GM12878 (cell line): ENCODE results near the gene EPB41L4A.

ENCODE experiments used
- ATF3 ChIP-seq: IDR thresholded peaks from 2 replicates; pipeline ENCODE4 v1.6.1; 2011; ENCODE audit warnings: low read depth, mild to moderate bottlenecking, low read length, moderate library complexity, borderline replicate concordance; ENCODE audit errors: extremely low read depth
- EP300 ChIP-seq, 2 experiments: fragments of 150-350 bp in 1 of 2; IDR thresholded peaks; 2 replicates each; pipeline ENCODE4 v1.6.1; 2011 to 2012; ENCODE audit warnings: low read depth in 2 of 2, low read length in 2 of 2, borderline replicate concordance in 1 of 2, improper control_type of control experiment in 1 of 2, inconsistent platforms in 1 of 2; ENCODE audit not compliant: control insufficient read depth in 1 of 2
- ESRRA ChIP-seq: IDR thresholded peaks from 2 replicates; pipeline ENCODE4 v1.6.1; 2012; ENCODE audit warnings: mild to moderate bottlenecking, low read length, improper control_type of control experiment
- NFXL1 ChIP-seq: fragments of 450-650 bp; IDR thresholded peaks from 2 replicates; pipeline ENCODE4 v1.6.1; 2017; ENCODE audit warnings: antibody characterized with exemption, mild to moderate bottlenecking, borderline replicate concordance
- SUZ12 ChIP-seq: fragments of 200-600 bp; sonication (generic); IDR thresholded peaks from one replicate; pipeline ENCODE4 v1.6.1; 2018; ENCODE audit warnings: antibody characterized with exemption, mild to moderate bottlenecking; ENCODE audit not compliant: unreplicated experiment
- TBL1XR1 ChIP-seq: IDR thresholded peaks from 2 replicates; pipeline ENCODE4 v1.6.1; 2012; ENCODE audit warnings: low read depth, low read length, improper control_type of control experiment
- TCF12 ChIP-seq: IDR thresholded peaks from 2 replicates; pipeline ENCODE4 v1.6.1; 2011; ENCODE audit warnings: low read depth, mild to moderate bottlenecking, low read length
- TCF3 ChIP-seq: IDR thresholded peaks from 2 replicates; pipeline ENCODE4 v1.6.1; 2012; ENCODE audit warnings: low read depth, mild to moderate bottlenecking, low read length, borderline replicate concordance; ENCODE audit not compliant: insufficient read depth
- USF1 ChIP-seq: IDR thresholded peaks from 2 replicates; pipeline ENCODE4 v1.6.1; 2011; ENCODE audit warnings: borderline replicate concordance, low read depth, mild to moderate bottlenecking, moderate library complexity, mixed read lengths, low read length; ENCODE audit not compliant: insufficient read depth; ENCODE audit errors: extremely low read length
- YY1 ChIP-seq: IDR thresholded peaks from 2 replicates; pipeline ENCODE4 v1.6.1; 2011; ENCODE audit warnings: low read depth, mild to moderate bottlenecking, low read length
- TF ChIP-seq, protein P1 (sequence below), 3 experiments: IDR thresholded peaks in 2 of 3; conservative IDR thresholded peaks in 1 of 3; 2 replicates each; pipeline ENCODE4 v1.5.1; 2011; ENCODE audit warnings: low read depth in 3 of 3, low read length in 3 of 3, mild to moderate bottlenecking in 3 of 3, control low read depth in 2 of 3, moderate library complexity in 2 of 3, inconsistent platforms in 1 of 3, mixed read lengths in 1 of 3; ENCODE audit not compliant: control insufficient read depth in 2 of 3, insufficient read depth in 1 of 3; ENCODE audit errors: extremely low read depth in 1 of 3
- TF ChIP-seq, protein P2 (sequence below): IDR thresholded peaks from 2 replicates; pipeline ENCODE4 v1.6.1; 2012; ENCODE audit warnings: low read depth, low read length, improper control_type of control experiment

- TF ChIP-seq NFXL1, result no peak
- no peak for TF ChIP-seq TBL1XR1
- TF ChIP-seq USF1, result no peak
- no peak for TF ChIP-seq ATF3
- TF ChIP-seq, protein P1, sequence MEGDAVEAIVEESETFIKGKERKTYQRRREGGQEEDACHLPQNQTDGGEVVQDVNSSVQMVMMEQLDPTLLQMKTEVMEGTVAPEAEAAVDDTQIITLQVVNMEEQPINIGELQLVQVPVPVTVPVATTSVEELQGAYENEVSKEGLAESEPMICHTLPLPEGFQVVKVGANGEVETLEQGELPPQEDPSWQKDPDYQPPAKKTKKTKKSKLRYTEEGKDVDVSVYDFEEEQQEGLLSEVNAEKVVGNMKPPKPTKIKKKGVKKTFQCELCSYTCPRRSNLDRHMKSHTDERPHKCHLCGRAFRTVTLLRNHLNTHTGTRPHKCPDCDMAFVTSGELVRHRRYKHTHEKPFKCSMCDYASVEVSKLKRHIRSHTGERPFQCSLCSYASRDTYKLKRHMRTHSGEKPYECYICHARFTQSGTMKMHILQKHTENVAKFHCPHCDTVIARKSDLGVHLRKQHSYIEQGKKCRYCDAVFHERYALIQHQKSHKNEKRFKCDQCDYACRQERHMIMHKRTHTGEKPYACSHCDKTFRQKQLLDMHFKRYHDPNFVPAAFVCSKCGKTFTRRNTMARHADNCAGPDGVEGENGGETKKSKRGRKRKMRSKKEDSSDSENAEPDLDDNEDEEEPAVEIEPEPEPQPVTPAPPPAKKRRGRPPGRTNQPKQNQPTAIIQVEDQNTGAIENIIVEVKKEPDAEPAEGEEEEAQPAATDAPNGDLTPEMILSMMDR (IDR thresholded peaks at IDR 0.05 in 2 of 3, conservative IDR thresholded peaks at IDR 0.05 in 1 of 3; ENCODE audit: control insufficient read depth in 2 of 3, extremely low read depth in 1 of 3, insufficient read depth in 1 of 3, low read depth in 3 of 3, low read length in 3 of 3), result no peak
- no peak for TF ChIP-seq ESRRA
- no peak for TF ChIP-seq TCF3
- no peak for TF ChIP-seq YY1
- TF ChIP-seq, protein P2, sequence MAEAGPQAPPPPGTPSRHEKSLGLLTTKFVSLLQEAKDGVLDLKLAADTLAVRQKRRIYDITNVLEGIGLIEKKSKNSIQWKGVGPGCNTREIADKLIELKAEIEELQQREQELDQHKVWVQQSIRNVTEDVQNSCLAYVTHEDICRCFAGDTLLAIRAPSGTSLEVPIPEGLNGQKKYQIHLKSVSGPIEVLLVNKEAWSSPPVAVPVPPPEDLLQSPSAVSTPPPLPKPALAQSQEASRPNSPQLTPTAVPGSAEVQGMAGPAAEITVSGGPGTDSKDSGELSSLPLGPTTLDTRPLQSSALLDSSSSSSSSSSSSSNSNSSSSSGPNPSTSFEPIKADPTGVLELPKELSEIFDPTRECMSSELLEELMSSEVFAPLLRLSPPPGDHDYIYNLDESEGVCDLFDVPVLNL, result no peak
- no peak for TF ChIP-seq TCF12
- TF ChIP-seq EP300 (IDR thresholded peaks at IDR 0.05; ENCODE audit: borderline replicate concordance in 1 of 2, control insufficient read depth in 1 of 2, low read depth in 2 of 2, low read length in 2 of 2), result no peak
- TF ChIP-seq SUZ12, result no peak
Measured at GRCh38 chr5:112123086-112123485, 296.0 kb downstream of the EPB41L4A start.
